ENCODE data around the gene ANKRD11. TPM values are rescaled to one million over a fixed set of nuclear protein-coding genes. Genes with fewer than 3 reads are reported as not detected.

The ANKRD11 gene
- total RNA-seq, result 49.4 and 65.8 TPM in 2 replicates

DNA sequence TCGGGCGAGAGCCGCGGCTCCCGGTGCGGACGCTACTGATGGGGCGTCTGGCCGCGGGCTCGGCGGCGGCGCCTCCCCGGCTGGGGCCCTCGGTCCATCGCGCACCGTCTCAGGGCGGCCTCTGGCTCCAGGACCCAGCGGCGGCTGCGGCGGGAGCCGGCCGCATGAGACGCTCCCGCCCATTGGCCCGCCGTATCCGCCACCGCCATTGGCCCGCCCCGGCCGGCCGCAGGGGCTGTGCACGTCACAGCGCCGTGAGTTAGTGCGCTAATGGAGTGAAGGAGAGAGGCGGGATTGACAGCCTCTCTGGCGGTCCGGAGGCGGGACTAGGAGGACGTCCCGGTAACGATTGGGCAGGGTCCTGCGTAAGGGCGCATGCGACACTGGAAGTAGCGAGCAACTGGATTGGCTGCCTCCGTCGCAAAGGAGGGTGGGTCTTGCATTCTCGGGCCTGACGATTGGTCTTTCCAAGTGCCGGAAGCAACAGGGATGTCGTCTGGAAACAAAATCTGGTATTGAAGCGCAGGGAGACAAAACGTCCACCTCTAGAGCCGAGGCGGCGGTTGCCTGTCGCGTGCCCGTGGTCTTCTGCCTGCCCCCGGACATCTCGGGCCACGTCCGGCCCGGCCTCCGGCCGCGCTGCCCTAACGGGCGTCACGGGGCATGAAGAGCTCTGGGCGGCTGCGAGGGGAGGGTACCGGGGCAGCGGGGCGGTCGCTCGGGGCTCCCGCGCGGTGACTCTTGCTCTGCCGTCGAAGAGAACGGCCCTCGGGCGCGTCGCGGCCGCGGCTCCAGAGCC is at the start of gene ANKRD11:
ANKRD11 (minus strand) TSS at position 123 of the 799 bp plus-strand sequence. CDS start 173,542 bp downstream, outside the sequence.

DNA sequence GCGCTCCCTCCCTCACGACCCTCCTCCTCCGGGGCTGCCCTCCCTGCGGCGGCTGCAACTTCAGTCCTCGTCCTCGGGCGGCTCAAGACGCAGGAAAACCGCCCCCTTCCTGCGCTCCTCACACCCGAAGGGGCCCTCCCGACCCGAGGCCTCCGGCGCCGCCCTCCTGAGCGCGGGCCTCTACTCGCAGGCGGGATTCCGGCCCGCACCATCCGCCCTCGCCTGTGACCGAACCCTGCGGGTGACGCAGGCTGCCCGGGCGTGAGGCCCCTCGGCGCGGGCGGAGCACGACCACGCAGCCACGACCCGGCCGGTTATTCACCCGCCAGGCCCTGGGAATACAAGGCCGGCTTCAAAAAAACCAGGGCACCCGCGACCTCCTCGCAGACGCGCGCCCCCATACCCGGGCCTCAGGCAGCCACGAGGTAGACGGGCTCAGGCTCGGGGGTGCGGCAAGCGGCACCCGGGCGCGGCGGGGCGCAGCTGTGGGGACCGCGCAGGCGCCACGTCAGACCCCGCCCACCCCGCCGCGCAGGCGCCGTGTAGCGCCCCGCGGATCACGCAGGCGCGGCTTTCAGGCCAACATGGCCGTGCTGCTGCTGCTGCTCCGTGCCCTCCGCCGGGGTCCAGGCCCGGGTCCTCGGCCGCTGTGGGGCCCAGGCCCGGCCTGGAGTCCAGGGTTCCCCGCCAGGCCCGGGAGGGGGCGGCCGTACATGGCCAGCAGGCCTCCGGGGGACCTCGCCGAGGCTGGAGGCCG is 17.7 kb upstream of the ANKRD11 start, which contains the start of gene SPG7:
SPG7 (plus strand) TSS at position 570 of the 757 bp plus-strand sequence; CDS start at position 585, 15 bp downstream.

Other genes starting within 250 kb of the ANKRD11 start
- 109 and 122 TPM in 2 replicates for gene SPG7, start 17.8 kb upstream of the ANKRD11 start, total RNA-seq
- gene RPL13, start 70.1 kb upstream of the ANKRD11 start, total RNA-seq, result 2,119 and 2,522 TPM in 2 replicates
- gene CPNE7, start 85.2 kb upstream of the ANKRD11 start, total RNA-seq, result 8.9 and 12.2 TPM in 2 replicates
- gene DPEP1, start 123.1 kb upstream of the ANKRD11 start, total RNA-seq, result not detected in 2 replicates
- gene CHMP1A, start 167.1 kb upstream of the ANKRD11 start, total RNA-seq, result 75.3 and 94.5 TPM in 2 replicates
- gene SPATA33, start 167.3 kb upstream of the ANKRD11 start, total RNA-seq, result 2.5 and 2.8 TPM in 2 replicates
- gene CDK10, start 196.1 kb upstream of the ANKRD11 start, total RNA-seq, result 32.9 and 33.2 TPM in 2 replicates
- gene SPATA2L, start 211.1 kb upstream of the ANKRD11 start, total RNA-seq, result 8.9 and 13.6 TPM in 2 replicates
- 7.7 and 9.2 TPM in 2 replicates for gene VPS9D1, start 230.3 kb upstream of the ANKRD11 start, total RNA-seq
- 13.2 and 14.9 TPM in 2 replicates for gene ZNF276, start 231.0 kb upstream of the ANKRD11 start, total RNA-seq